Measurements from ENCODE around the gene ABCB8.
"Not testable (repeated sequence)": the region's sequence is repeated elsewhere in the genome, so short reads cannot be mapped to it uniquely, and the experiment has no call there.

ABCB8 gene

GRCh38 chr7:150998341-150998740, 29.9 kb upstream of the ABCB8 start:
- DNase-seq (ENCODE audit: low read depth) = no peak

- no peak for DNase-seq (ENCODE audit: low read depth)
Measured at GRCh38 chr7:150999001-150999400, 29.2 kb upstream of the ABCB8 start.

GRCh38 chr7:150999497-151000230, 28.6 kb upstream of the ABCB8 start:
- DNase-seq (ENCODE audit: low read depth) = no peak

- no peak for DNase-seq (ENCODE audit: low read depth)
Measured at GRCh38 chr7:151000897-151001495, 27.3 kb upstream of the ABCB8 start.

GRCh38 chr7:151001546-151001945, 26.7 kb upstream of the ABCB8 start:
- no peak for DNase-seq (ENCODE audit: low read depth)

GRCh38 chr7:151003572-151003971, 24.7 kb upstream of the ABCB8 start:
- DNase-seq (ENCODE audit: low read depth) = no peak

GRCh38 chr7:151005566-151005965, 22.7 kb upstream of the ABCB8 start:
- DNase-seq (ENCODE audit: low read depth) = no peak

- no peak for DNase-seq (ENCODE audit: low read depth)
Measured at GRCh38 chr7:151006590-151007300, 21.5 kb upstream of the ABCB8 start.

- no peak for DNase-seq (ENCODE audit: low read depth)
Measured at GRCh38 chr7:151007469-151007898, 20.8 kb upstream of the ABCB8 start.

GRCh38 chr7:151008143-151008510, 20.1 kb upstream of the ABCB8 start:
- DNase-seq (ENCODE audit: low read depth) = no peak

- peak; percentile 81 for DNase-seq (ENCODE audit: low read depth)
Measured at GRCh38 chr7:151008511-151009323, 19.5 kb upstream of the ABCB8 start.

GRCh38 chr7:151009327-151010036, 18.8 kb upstream of the ABCB8 start:
- no peak for DNase-seq (ENCODE audit: low read depth)

GRCh38 chr7:151010037-151010306, 18.3 kb upstream of the ABCB8 start:
- DNase-seq (ENCODE audit: low read depth) = no peak

- DNase-seq (ENCODE audit: low read depth) = no peak
Measured at GRCh38 chr7:151010307-151011096, 17.7 kb upstream of the ABCB8 start.

GRCh38 chr7:151011097-151011409, 17.2 kb upstream of the ABCB8 start:
- DNase-seq (ENCODE audit: low read depth) = no peak

- DNase-seq (ENCODE audit: low read depth) = not testable (repeated sequence)
Measured at GRCh38 chr7:151011616-151012015, 16.6 kb upstream of the ABCB8 start.

GRCh38 chr7:151012031-151012692, 16.1 kb upstream of the ABCB8 start:
- DNase-seq (ENCODE audit: low read depth) = no peak

- DNase-seq (ENCODE audit: low read depth) = no peak
Measured at GRCh38 chr7:151012911-151013347, 15.3 kb upstream of the ABCB8 start.

GRCh38 chr7:151013356-151013732, 14.9 kb upstream of the ABCB8 start:
- DNase-seq (ENCODE audit: low read depth) = no peak

- DNase-seq (ENCODE audit: low read depth) = peak; percentile 56
Measured at GRCh38 chr7:151013733-151014497, 14.3 kb upstream of the ABCB8 start.

Data from stimulated activated CD8-positive, alpha-beta memory T cell treated with anti-CD3 and anti-CD28 coated beads, Interleukin-15, amount 100 ng/mL, for 24 hours (primary cell).